A549 (cell line): ENCODE measurements around the gene RASSF4.

Source experiments
- EP300 ChIP-seq, 2 experiments: fragments of >200 bp; sonication (Bioruptor Twin); formaldehyde crosslinking; IDR thresholded peaks; 2 replicates in 1 of 2; 3 replicates in 1 of 2; pipeline ENCODE4 v1.6.1; 2016 to 2017
- GATA3 ChIP-seq: IDR thresholded peaks from 2 replicates; pipeline ENCODE4 v1.6.1; 2012; ENCODE audit warnings: borderline replicate concordance
- MAFK ChIP-seq: fragments of 450-650 bp; IDR thresholded peaks from 2 replicates; pipeline ENCODE4 v1.6.1; 2014; ENCODE audit not compliant: partially characterized antibody
- NFE2L2 ChIP-seq: fragments of 150-350 bp; conservative IDR thresholded peaks from 2 replicates; pipeline ENCODE4 v1.6.1; 2014; ENCODE audit warnings: low read length
- PBX3 ChIP-seq: IDR thresholded peaks from 2 replicates; pipeline ENCODE4 v1.6.1; 2012
- POLR2A ChIP-seq: IDR thresholded peaks from 2 replicates; pipeline ENCODE4 v1.6.1; 2012; ENCODE audit warnings: mild to moderate bottlenecking, low read length
- REST ChIP-seq: fragments of 200-600 bp; sonication (generic); IDR thresholded peaks from 2 replicates; pipeline ENCODE4 v1.6.1; 2016; ENCODE audit warnings: antibody characterized with exemption, mild to moderate bottlenecking, moderate library complexity
- RFX5 ChIP-seq: fragments of 450-650 bp; IDR thresholded peaks from 2 replicates; pipeline ENCODE4 v1.7.1; 2014; ENCODE audit warnings: antibody characterized with exemption, mild to moderate bottlenecking, moderate library complexity
- RNF2 ChIP-seq: fragments of 200-600 bp; sonication (generic); IDR thresholded peaks from 2 replicates; pipeline ENCODE4 v1.6.1; 2016; ENCODE audit warnings: low read depth, mild to moderate bottlenecking, antibody characterized with exemption, moderate library complexity, borderline replicate concordance
- SMC3 ChIP-seq: fragments of >200 bp; sonication (Bioruptor Twin); formaldehyde crosslinking; IDR thresholded peaks from 3 replicates; pipeline ENCODE4 v1.6.1; 2018; ENCODE audit warnings: inconsistent platforms
- TFCP2L1 ChIP-seq: fragments of 250-450 bp; sonication (Bioruptor Pico); IDR thresholded peaks from 2 replicates; pipeline ENCODE4 v1.5.0; 2021; ENCODE audit warnings: mild to moderate bottlenecking
- TF ChIP-seq, protein P1 (sequence below): fragments of >200 bp; sonication (Bioruptor Twin); formaldehyde crosslinking; IDR thresholded peaks from 3 replicates; pipeline ENCODE4 v1.5.1; 2016
- TF ChIP-seq, protein P2 (sequence below): fragments of 450-650 bp; IDR thresholded peaks from 2 replicates; pipeline ENCODE4 v1.6.1; 2014; ENCODE audit warnings: antibody characterized with exemption

DNA sequence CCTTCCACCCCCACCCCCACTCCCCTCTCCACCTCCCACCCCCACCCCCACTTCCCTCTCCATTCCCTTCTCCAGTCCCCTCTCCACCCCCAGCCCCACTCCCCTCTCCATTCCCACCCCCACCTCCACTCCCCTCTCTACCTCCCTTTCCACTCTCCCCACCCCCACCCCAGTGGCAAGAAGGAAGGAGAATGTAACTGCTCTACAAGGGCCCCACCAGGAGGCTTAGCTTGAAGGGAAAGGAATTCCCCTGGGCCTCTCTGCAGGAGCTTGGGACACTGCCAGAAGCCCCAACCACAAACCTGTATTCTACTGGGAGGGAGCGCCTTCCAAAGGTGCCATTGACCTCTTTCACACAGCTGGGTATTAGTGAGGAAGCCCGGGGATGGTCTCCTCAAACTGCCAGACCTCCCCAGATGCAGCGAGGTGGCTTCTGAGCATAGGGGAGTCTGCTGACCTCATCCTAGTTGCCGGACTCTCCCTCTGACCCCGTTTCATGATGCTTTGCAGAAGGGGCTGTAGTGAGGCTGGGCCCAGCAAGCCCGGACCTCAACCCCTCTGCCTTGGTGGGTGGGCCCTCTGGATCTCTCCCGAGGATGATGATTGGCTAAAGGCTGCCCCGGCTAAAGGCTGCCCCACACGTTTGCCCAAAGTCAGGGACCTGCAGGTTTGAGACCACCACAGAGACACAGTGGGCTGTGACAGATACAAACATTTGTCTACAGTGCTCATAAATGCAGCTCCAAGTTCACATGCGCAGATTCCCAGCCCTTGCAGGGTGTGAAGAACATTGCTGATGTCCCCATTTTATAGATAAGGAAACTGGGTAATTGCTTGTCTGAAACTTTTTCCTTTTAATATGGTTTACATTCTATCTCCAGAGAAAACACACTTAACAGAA, 16.1 kb downstream of the RASSF4 start:
- TF ChIP-seq NFE2L2 (no peak), SMC3 (no peak), GATA3 (no peak), POLR2A (no peak), RNF2 (no peak), EP300 (IDR thresholded peaks at IDR 0.05) (no peak), MAFK (no peak), RFX5 (no peak), REST (no peak), PBX3 (no peak), TFCP2L1 (CRISPR knock-in tag) (no peak)
- TF ChIP-seq, protein P1, sequence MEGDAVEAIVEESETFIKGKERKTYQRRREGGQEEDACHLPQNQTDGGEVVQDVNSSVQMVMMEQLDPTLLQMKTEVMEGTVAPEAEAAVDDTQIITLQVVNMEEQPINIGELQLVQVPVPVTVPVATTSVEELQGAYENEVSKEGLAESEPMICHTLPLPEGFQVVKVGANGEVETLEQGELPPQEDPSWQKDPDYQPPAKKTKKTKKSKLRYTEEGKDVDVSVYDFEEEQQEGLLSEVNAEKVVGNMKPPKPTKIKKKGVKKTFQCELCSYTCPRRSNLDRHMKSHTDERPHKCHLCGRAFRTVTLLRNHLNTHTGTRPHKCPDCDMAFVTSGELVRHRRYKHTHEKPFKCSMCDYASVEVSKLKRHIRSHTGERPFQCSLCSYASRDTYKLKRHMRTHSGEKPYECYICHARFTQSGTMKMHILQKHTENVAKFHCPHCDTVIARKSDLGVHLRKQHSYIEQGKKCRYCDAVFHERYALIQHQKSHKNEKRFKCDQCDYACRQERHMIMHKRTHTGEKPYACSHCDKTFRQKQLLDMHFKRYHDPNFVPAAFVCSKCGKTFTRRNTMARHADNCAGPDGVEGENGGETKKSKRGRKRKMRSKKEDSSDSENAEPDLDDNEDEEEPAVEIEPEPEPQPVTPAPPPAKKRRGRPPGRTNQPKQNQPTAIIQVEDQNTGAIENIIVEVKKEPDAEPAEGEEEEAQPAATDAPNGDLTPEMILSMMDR = no peak
- TF ChIP-seq, protein P2, sequence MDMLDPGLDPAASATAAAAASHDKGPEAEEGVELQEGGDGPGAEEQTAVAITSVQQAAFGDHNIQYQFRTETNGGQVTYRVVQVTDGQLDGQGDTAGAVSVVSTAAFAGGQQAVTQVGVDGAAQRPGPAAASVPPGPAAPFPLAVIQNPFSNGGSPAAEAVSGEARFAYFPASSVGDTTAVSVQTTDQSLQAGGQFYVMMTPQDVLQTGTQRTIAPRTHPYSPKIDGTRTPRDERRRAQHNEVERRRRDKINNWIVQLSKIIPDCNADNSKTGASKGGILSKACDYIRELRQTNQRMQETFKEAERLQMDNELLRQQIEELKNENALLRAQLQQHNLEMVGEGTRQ = no peak
